Measurements from ENCODE around the gene GGCT.

The GGCT gene

GRCh38 chr7:30504301-30505173 is at the start of gene GGCT (continued):
- TF ChIP-seq ZNF280C (tag by site-specific recombination; IDR thresholded peaks at IDR 0.05) (no peak), ZNF18 (tag by site-specific recombination; IDR thresholded peaks at IDR 0.05) (no peak), HOXC10 (CRISPR knock-in tag; IDR thresholded peaks at IDR 0.05) (no peak), ZNF366 (tag by site-specific recombination; conservative IDR thresholded peaks at IDR 0.05) (no peak), KLF7 (tag by site-specific recombination; IDR thresholded peaks at IDR 0.05; ENCODE audit: borderline replicate concordance) (no peak), ZNF555 (tag by site-specific recombination; conservative IDR thresholded peaks at IDR 0.05) (no peak), SALL2 (tag by site-specific recombination; IDR thresholded peaks at IDR 0.05; ENCODE audit: borderline replicate concordance) (no peak), ZFP69B (tag by site-specific recombination; IDR thresholded peaks at IDR 0.05) (peak; percentile 99), ZNF155 (tag by site-specific recombination; IDR thresholded peaks at IDR 0.05) (no peak), ZNF26 (tag by site-specific recombination; IDR thresholded peaks at IDR 0.05) (no peak), ZNF341 (tag by site-specific recombination; IDR thresholded peaks at IDR 0.05; ENCODE audit: low read depth) (peak; percentile 40; the same call in 1 of the 2 replicates), ZNF221 (tag by site-specific recombination; IDR thresholded peaks at IDR 0.05; ENCODE audit: borderline replicate concordance) (no peak), GLI2 (tag by site-specific recombination; IDR thresholded peaks at IDR 0.05; ENCODE audit: borderline replicate concordance, low read depth) (no peak), MZF1 (tag by site-specific recombination; IDR thresholded peaks at IDR 0.05; ENCODE audit: borderline replicate concordance) (no peak), ZFP3 (tag by site-specific recombination; IDR thresholded peaks at IDR 0.05; ENCODE audit: low read depth) (no peak), KLF9 (tag by site-specific recombination; IDR thresholded peaks at IDR 0.05; ENCODE audit: low read depth) (peak; percentile 21; the same call in 1 of the 2 replicates), ATF2 (tag by site-specific recombination; IDR thresholded peaks at IDR 0.05; ENCODE audit: low read depth) (no peak), OVOL3 (tag by site-specific recombination; IDR thresholded peaks at IDR 0.05) (no peak), YY2 (tag by site-specific recombination; IDR thresholded peaks at IDR 0.05) (no peak), REPIN1 (tag by site-specific recombination; IDR thresholded peaks at IDR 0.05; ENCODE audit: low read depth) (no peak), RBAK (tag by site-specific recombination; IDR thresholded peaks at IDR 0.05) (no peak), ZNF530 (tag by site-specific recombination; IDR thresholded peaks at IDR 0.05; ENCODE audit: low read depth) (no peak), ZNF24 (tag by site-specific recombination; IDR thresholded peaks at IDR 0.05) (no peak), ZNF624 (tag by site-specific recombination; IDR thresholded peaks at IDR 0.05) (no peak), ZNF184 (tag by site-specific recombination; IDR thresholded peaks at IDR 0.05) (no peak), KLF1 (tag by site-specific recombination; IDR thresholded peaks at IDR 0.05) (no peak), BCL11B (tag by site-specific recombination; IDR thresholded peaks at IDR 0.05; ENCODE audit: low read depth) (peak; percentile 97), ZBTB8A (tag by site-specific recombination; IDR thresholded peaks at IDR 0.05) (peak; percentile 73), ZNF146 (tag by site-specific recombination; IDR thresholded peaks at IDR 0.05) (no peak), SCRT2 (tag by site-specific recombination; IDR thresholded peaks at IDR 0.05) (peak; percentile 42; the same call in 1 of the 2 replicates), ZFHX2 (tag by site-specific recombination; conservative IDR thresholded peaks at IDR 0.05) (peak; percentile 81), ZNF473 (tag by site-specific recombination; IDR thresholded peaks at IDR 0.05) (no peak), ZNF23 (tag by site-specific recombination; IDR thresholded peaks at IDR 0.05; ENCODE audit: borderline replicate concordance) (no peak), ZNF391 (tag by site-specific recombination; IDR thresholded peaks at IDR 0.05; ENCODE audit: borderline replicate concordance, low read depth) (no peak), ZNF292 (tag by site-specific recombination; IDR thresholded peaks at IDR 0.05; ENCODE audit: borderline replicate concordance, low read depth) (no peak)
